A549 (cell line): ENCODE data around the gene LARP7. TPM values are rescaled to one million over a fixed set of nuclear protein-coding genes. Genes with fewer than 3 reads are reported as not detected.

Experiments used
- ATAC-seq, 2 experiments: fragments of 200-7000 bp in 1 of 2; fragments of >200 bp in 1 of 2; cut with Nextera tagmentation in 1 of 2; cut with Tn5 transposase in 1 of 2; 3 replicates each; pipeline versions ENCODE4 v1.8.0 to v1.9.1; 2018 to 2020; ENCODE audit warnings: mild to moderate bottlenecking in 1 of 2, moderate library complexity in 1 of 2
- CTCF ChIA-PET: fragments of 300-600 bp; sonication (Branson Sonifier 250); formaldehyde crosslinking; extraction: SDS; loops from one replicate; lab custom pipeline; 2021; ENCODE audit warnings: antibody characterized with exemption, inconsistent platforms; lab: Yijun Ruan, JAX
- POLR2A ChIA-PET: fragments of 350-600 bp; formaldehyde crosslinking; extraction: SDS; loops from one replicate; lab custom pipeline; 2021; ENCODE audit warnings: antibody characterized with exemption, inconsistent platforms; lab: Yijun Ruan, JAX
- DNase-seq, 2 experiments: peaks; one replicate each; pipeline versions ENCODE4 v3.0.0 to v3.0.0-alpha.2; 2011 to 2016; ENCODE audit warnings: low read depth in 1 of 2, low spot score in 1 of 2
- FAIRE-seq: peaks from 2 replicates; lab custom pipeline; 2011; peaks lifted over from hg19 to GRCh38; lab: Jason Lieb, UNC
- H3K27ac ChIP-seq, 2 experiments: fragments of >200 bp; sonication (Bioruptor Twin); formaldehyde crosslinking; 3 replicates each; pipeline ENCODE4 v1.5.1; 2016 to 2017
- H3K4me1 ChIP-seq: fragments of >200 bp; sonication (Bioruptor Twin); formaldehyde crosslinking; 3 replicates; pipeline ENCODE4 v1.6.1; 2016
- H3K4me2 ChIP-seq: fragments of >200 bp; sonication (Bioruptor Twin); formaldehyde crosslinking; 3 replicates; pipeline ENCODE4 v1.6.1; 2016
- H3K4me3 ChIP-seq: fragments of >200 bp; sonication (Bioruptor Twin); formaldehyde crosslinking; 3 replicates; pipeline ENCODE4 v1.5.1; 2016
- H3K9me3 ChIP-seq: fragments of >200 bp; sonication (Bioruptor Twin); formaldehyde crosslinking; 3 replicates; pipeline ENCODE4 v1.6.1; 2016
- BCL3 ChIP-seq: fragments of >200 bp; sonication (Bioruptor Twin); formaldehyde crosslinking; IDR thresholded peaks from 3 replicates; pipeline ENCODE4 v1.6.1; 2016
- CBX2 ChIP-seq: fragments of 200-600 bp; sonication (generic); IDR thresholded peaks from 2 replicates; pipeline ENCODE4 v1.6.1; 2016; ENCODE audit warnings: low read depth, mild to moderate bottlenecking, borderline replicate concordance
- CBX8 ChIP-seq: fragments of 200-600 bp; sonication (generic); IDR thresholded peaks from 2 replicates; pipeline ENCODE4 v1.6.1; 2016
- CHD4 ChIP-seq: fragments of 200-600 bp; sonication (generic); IDR thresholded peaks from 2 replicates; pipeline ENCODE4 v1.6.1; 2016; ENCODE audit warnings: antibody characterized with exemption, mild to moderate bottlenecking, borderline replicate concordance
- CTCF ChIP-seq: fragments of >200 bp; sonication (Bioruptor Twin); formaldehyde crosslinking; IDR thresholded peaks from 3 replicates; pipeline ENCODE4 v1.5.1; 2016
- E2F6 ChIP-seq: IDR thresholded peaks from 2 replicates; pipeline ENCODE4 v1.6.1; 2012; ENCODE audit warnings: low read depth, borderline replicate concordance
- ELK1 ChIP-seq: fragments of 150-350 bp; IDR thresholded peaks from 2 replicates; pipeline ENCODE4 v1.6.1; 2014; ENCODE audit warnings: low read depth, mild to moderate bottlenecking, low read length
- FOSB ChIP-seq: fragments of 250-450 bp; sonication (Bioruptor Pico); IDR thresholded peaks from 2 replicates; pipeline ENCODE4 v1.5.0; 2020; ENCODE audit warnings: mild to moderate bottlenecking, moderate library complexity
- FOXS1 ChIP-seq: fragments of 250-450 bp; sonication (Bioruptor Pico); IDR thresholded peaks from 2 replicates; pipeline ENCODE4 v1.5.0; 2020; ENCODE audit warnings: mild to moderate bottlenecking, moderate library complexity
- HES2 ChIP-seq: fragments of >200 bp; sonication (Bioruptor Twin); formaldehyde crosslinking; IDR thresholded peaks from 2 replicates; pipeline ENCODE4 v1.6.1; 2016
- HEYL ChIP-seq: fragments of 250-450 bp; sonication (Bioruptor Pico); IDR thresholded peaks from 2 replicates; pipeline ENCODE4 v1.8.0; 2021; ENCODE audit warnings: mild to moderate bottlenecking, moderate library complexity
- HOXB13 ChIP-seq: fragments of 250-450 bp; sonication (Bioruptor Pico); IDR thresholded peaks from 2 replicates; pipeline ENCODE4 v1.5.0; 2020; ENCODE audit warnings: low read depth, mild to moderate bottlenecking, moderate library complexity
- JUNB ChIP-seq: fragments of >200 bp; sonication (Bioruptor Twin); formaldehyde crosslinking; IDR thresholded peaks from 2 replicates; pipeline ENCODE4 v1.6.1; 2016
- KDM1A ChIP-seq: fragments of 200-600 bp; sonication (generic); IDR thresholded peaks from 2 replicates; pipeline ENCODE4 v1.6.1; 2016; ENCODE audit warnings: low read depth, mild to moderate bottlenecking
- KDM5A ChIP-seq: fragments of 200-600 bp; sonication (generic); IDR thresholded peaks from 2 replicates; pipeline ENCODE4 v1.6.1; 2016; ENCODE audit warnings: antibody characterized with exemption, mild to moderate bottlenecking
- MAFK ChIP-seq: fragments of 450-650 bp; IDR thresholded peaks from 2 replicates; pipeline ENCODE4 v1.6.1; 2014; ENCODE audit not compliant: partially characterized antibody
- MAZ ChIP-seq: fragments of 150-350 bp; IDR thresholded peaks from 2 replicates; pipeline ENCODE4 v1.6.1; 2014; ENCODE audit warnings: antibody characterized with exemption, low read depth, low read length, borderline replicate concordance
- NFE2L2 ChIP-seq: fragments of 150-350 bp; conservative IDR thresholded peaks from 2 replicates; pipeline ENCODE4 v1.6.1; 2014; ENCODE audit warnings: low read length
- NR3C1 ChIP-seq: fragments of >200 bp; sonication (Bioruptor Twin); formaldehyde crosslinking; IDR thresholded peaks from 3 replicates; pipeline ENCODE4 v1.6.1; 2017
- PBX3 ChIP-seq: IDR thresholded peaks from 2 replicates; pipeline ENCODE4 v1.6.1; 2012
- PHF8 ChIP-seq: fragments of 200-600 bp; sonication (generic); IDR thresholded peaks from 2 replicates; pipeline ENCODE4 v1.6.1; 2016; ENCODE audit warnings: low read depth, mild to moderate bottlenecking, antibody characterized with exemption, moderate library complexity, borderline replicate concordance
- POLR2AphosphoS2 ChIP-seq: conservative IDR thresholded peaks from 2 replicates; pipeline ENCODE4 v1.6.1; 2012; ENCODE audit warnings: low read length, improper control_type of control experiment, inconsistent platforms
- RCOR1 ChIP-seq: fragments of 150-350 bp; IDR thresholded peaks from 2 replicates; pipeline ENCODE4 v1.6.1; 2014; ENCODE audit warnings: antibody characterized with exemption, low read length, low read depth
- REST ChIP-seq: fragments of 200-600 bp; sonication (generic); IDR thresholded peaks from 2 replicates; pipeline ENCODE4 v1.6.1; 2016; ENCODE audit warnings: antibody characterized with exemption, mild to moderate bottlenecking, moderate library complexity
- RFX5 ChIP-seq: fragments of 450-650 bp; IDR thresholded peaks from 2 replicates; pipeline ENCODE4 v1.7.1; 2014; ENCODE audit warnings: antibody characterized with exemption, mild to moderate bottlenecking, moderate library complexity
- RNF2 ChIP-seq: fragments of 200-600 bp; sonication (generic); IDR thresholded peaks from 2 replicates; pipeline ENCODE4 v1.6.1; 2016; ENCODE audit warnings: low read depth, mild to moderate bottlenecking, antibody characterized with exemption, moderate library complexity, borderline replicate concordance
- SMC3 ChIP-seq: fragments of >200 bp; sonication (Bioruptor Twin); formaldehyde crosslinking; IDR thresholded peaks from 3 replicates; pipeline ENCODE4 v1.6.1; 2018; ENCODE audit warnings: inconsistent platforms
- TFCP2L1 ChIP-seq: fragments of 250-450 bp; sonication (Bioruptor Pico); IDR thresholded peaks from 2 replicates; pipeline ENCODE4 v1.5.0; 2021; ENCODE audit warnings: mild to moderate bottlenecking
- TP53 ChIP-seq: fragments of 250-450 bp; sonication (Bioruptor Pico); IDR thresholded peaks from 2 replicates; pipeline ENCODE4 v1.5.0; 2021; ENCODE audit warnings: mild to moderate bottlenecking, moderate library complexity
- ZNF302 ChIP-seq: fragments of 250-450 bp; sonication (Bioruptor Pico); IDR thresholded peaks from 2 replicates; pipeline ENCODE4 v1.9.0; 2021; ENCODE audit warnings: inconsistent platforms, mild to moderate bottlenecking, moderate library complexity
- WGBS: methylation state at CpG from one replicate; pipeline ENCODE4 v1.1.6; 2017; ENCODE audit errors: missing lambda C conversion rate; 5-methylcytosine and 5-hydroxymethylcytosine counted together
- polyA plus RNA-seq, 4 experiments: library from polyadenylated mRNA; depleted of rRNA in 3 of 4; stranded (reverse); fragments of >200 nt; fragmentation: RNase III in 1 of 4; extraction: RNeasy Plus Mini Kit Qiagen cat#74134 plus additional on column Dnase treatment in 1 of 4; gene quantifications; 2 replicates in 3 of 4; 3 replicates in 1 of 4; pipeline ENCODE4 v1.2.3, GENCODE V29; 2011 to 2017

LARP7 gene
- polyA plus RNA-seq, 2 of the 4 experiments (the other 2 are of a cell fraction), result 51.8 to 56.7 TPM

- ATAC-seq (no peak), FAIRE-seq (no peak), DNase-seq (no peak)
- no peak overlapping the region for H3K27ac ChIP-seq
- no peak for TF ChIP-seq KDM5A
- TF ChIP-seq RNF2, result no peak
- no peak for TF ChIP-seq ZNF302 (CRISPR knock-in tag)
- no peak for TF ChIP-seq BCL3
- no peak for TF ChIP-seq CHD4
- TF ChIP-seq FOSB (CRISPR knock-in tag), result no peak
- TF ChIP-seq CBX8, result no peak
- no peak for TF ChIP-seq REST
- TF ChIP-seq FOXS1 (CRISPR knock-in tag), result no peak
- no peak for TF ChIP-seq NFE2L2
- TF ChIP-seq PBX3, result no peak
- no peak for TF ChIP-seq CBX2
- no peak for TF ChIP-seq CTCF
- no peak for TF ChIP-seq SMC3
- TF ChIP-seq E2F6, result no peak
- no peak for TF ChIP-seq NR3C1
- TF ChIP-seq MAZ, result no peak
- no peak for TF ChIP-seq KDM1A
- WGBS, result 84% methylated on average over 4 of the region's 4 CpGs
- H3K4me2 ChIP-seq, result no peak overlapping the region
- no peak overlapping the region for H3K4me3 ChIP-seq
- H3K4me1 ChIP-seq, result no peaks in the 10 kb centered on the region
- POLR2A ChIA-PET, result no interaction called here
- CTCF ChIA-PET, result no interaction called here
- H3K9me3 ChIP-seq, result no peaks in the 10 kb centered on the region
Measured at GRCh38 chr4:112650332-112650731, 13.4 kb downstream of the LARP7 start.

- ChIA-PET CTCF (no interaction called here), POLR2A (no interaction called here)
- Histone ChIP-seq H3K27ac (no peak overlapping the region), H3K9me3 (no peaks in the 10 kb centered on the region), H3K4me3 (no peak overlapping the region), H3K4me2 (no peak overlapping the region), H3K4me1 (no peaks in the 10 kb centered on the region)
- ATAC-seq (no peak), FAIRE-seq (no peak), DNase-seq (no peak)
- no peak for TF ChIP-seq POLR2AphosphoS2
- TF ChIP-seq HEYL (CRISPR knock-in tag), result no peak
- no peak for TF ChIP-seq MAZ
- TF ChIP-seq TFCP2L1 (CRISPR knock-in tag), result no peak
- no peak for TF ChIP-seq RCOR1
- TF ChIP-seq PHF8, result no peak
- no peak for TF ChIP-seq KDM5A
- no peak for TF ChIP-seq ELK1
- TF ChIP-seq JUNB, result no peak
- no peak for TF ChIP-seq CBX8
- TF ChIP-seq MAFK, result no peak
- no peak for TF ChIP-seq RFX5
- no peak for TF ChIP-seq HES2
- no peak for TF ChIP-seq ZNF302 (CRISPR knock-in tag)
- TF ChIP-seq TP53, result no peak
- no peak for TF ChIP-seq HOXB13 (CRISPR knock-in tag)
Measured at GRCh38 chr4:112651641-112652040, 14.7 kb downstream of the LARP7 start.
